ENCODE measurements around the gene YBEY. TPM values are rescaled to one million over a fixed set of nuclear protein-coding genes. Genes with fewer than 3 reads are reported as not detected.

The YBEY gene
- total and polyA plus RNA-seq, 2 of the 8 experiments (the other 6 are each of a cell fraction or from before 2014, with no cell fraction given) = 26.9 to 31.9 TPM

- ChIA-PET CTCF (ENCODE audit: partially characterized antibody) (no interaction called here), POLR2A (ENCODE audit: partially characterized antibody) (interaction anchor here (1.4 to 3.9 kb wide), 3 partner anchors 9 to 14 kb away, joined by 3 to 13 read pairs (median 6); no protein-coding TSS in a partner anchor)
- Histone ChIP-seq H3K79me2 (ENCODE audit: control insufficient read depth in 1 of 2, insufficient read depth in 2 of 2, low read length in 2 of 2) (no peaks in the 10 kb centered on the region), H3K18ac (ENCODE audit: extremely low read depth, low read length) (no peak overlapping the region), H3K4me2 (ENCODE audit: insufficient read depth in 1 of 2, low read depth in 2 of 2, low read length in 2 of 2) (no peak overlapping the region), H4K91ac (replicated peaks; ENCODE audit: insufficient read length, low read length) (no peak overlapping the region), H2AFZ (ENCODE audit: low read length) (no peak overlapping the region), H3K9me3 (ENCODE audit: insufficient read depth in 2 of 2, low read depth in 1 of 2, low read length in 1 of 2) (no peaks in the 10 kb centered on the region; a peak in 1 of 4 replicates), H3K23me2 (ENCODE audit: low read depth, low read length) (peaks cover 6% of the 10 kb centered on the region; the same call in 1 of the 2 replicates), H3K23ac (ENCODE audit: insufficient read length) (no peak overlapping the region), H2BK15ac (ENCODE audit: low read length) (no peak overlapping the region), H3K56ac (replicated peaks; ENCODE audit: insufficient read length, low read depth, low read length) (no peak overlapping the region), H3K36me3 (ENCODE audit: control insufficient read depth in 2 of 4, insufficient read depth in 4 of 4, low read length in 3 of 4) (peaks cover 2 to 36% (median 15%) of the 10 kb centered on the region in 4 experiments; a peak in 6 of 8 replicates), H2BK12ac (ENCODE audit: low read depth, low read length) (no peak overlapping the region), H3K4me3 (ENCODE audit: extremely low read depth in 1 of 4, insufficient read depth in 2 of 4, low read depth in 3 of 4, low read length in 4 of 4) (no peak overlapping the region), H3K14ac (ENCODE audit: insufficient read length) (no peak overlapping the region), H3K9ac (replicated peaks in 1 of 4; ENCODE audit: extremely low read depth in 1 of 4, low read depth in 3 of 4, low read length in 3 of 4) (no peak overlapping the region; a peak in 1 of 7 replicates), H2AK5ac (ENCODE audit: low read depth, low read length) (no peak overlapping the region), H4K8ac (ENCODE audit: extremely low read depth, insufficient read depth, low read length) (no peak overlapping the region), H2BK20ac (ENCODE audit: low read length) (no peak overlapping the region), H4K20me1 (replicated peaks in 1 of 2; ENCODE audit: control insufficient read depth in 1 of 2, insufficient read depth in 2 of 2, low read length in 2 of 2) (peaks cover 0 to 6% of the 10 kb centered on the region in 2 experiments), H3K79me1 (ENCODE audit: low read depth, low read length) (no peaks in the 10 kb centered on the region), H3K4me1 (replicated peaks in 1 of 4; ENCODE audit: control insufficient read depth in 3 of 4, insufficient read depth in 4 of 4, low read length in 3 of 4) (no peaks in the 10 kb centered on the region), H2BK5ac (ENCODE audit: low read depth, low read length) (no peak overlapping the region), H3K27me3 (replicated peaks in 1 of 4; ENCODE audit: control insufficient read depth in 3 of 4, extremely low read depth in 1 of 4, insufficient read depth in 3 of 4, low read length in 3 of 4) (no peaks in the 10 kb centered on the region), H3K4ac (replicated peaks; ENCODE audit: insufficient read length, low read depth, low read length) (no peak overlapping the region), H4K5ac (ENCODE audit: insufficient read length, low read depth, low read length) (no peak overlapping the region), H3K27ac (ENCODE audit: low read depth, low read length) (no peak overlapping the region), H2BK120ac (replicated peaks; ENCODE audit: low read depth, low read length) (no peak overlapping the region)
- DNase-seq (ENCODE audit: low read depth in 1 of 2, low spot score in 2 of 2) (no peak), FAIRE-seq (no peak)
- 100% methylated on average over 2 of the region's 2 CpGs; no CpG with 5 or more reads in 1 of the 2 experiments for WGBS, 2 experiments (ENCODE audit: extremely low coverage in 1 of 2, insufficient coverage in 1 of 2, insufficient read length in 1 of 2, insufficient replicate concordance in 2 of 2, low coverage in 1 of 2, low lambda C conversion rate in 2 of 2, missing lambda C conversion rate in 1 of 2)
- TF ChIP-seq RAD21 (IDR thresholded peaks at IDR 0.05 in 1 of 2, conservative IDR thresholded peaks at IDR 0.05 in 1 of 2; ENCODE audit: low read depth in 2 of 2, low read length in 2 of 2) = no peak
- no peak for TF ChIP-seq BRCA1 (IDR thresholded peaks at IDR 0.05; ENCODE audit: low read depth, low read length)
- TF ChIP-seq CEBPB (IDR thresholded peaks at IDR 0.05; ENCODE audit: low read depth, low read length) = no peak
- TF ChIP-seq CBX5 (IDR thresholded peaks at IDR 0.05; ENCODE audit: low read depth, low read length) = no peak
- no peak for TF ChIP-seq RXRA (IDR thresholded peaks at IDR 0.05; ENCODE audit: insufficient read depth, low read depth, low read length)
- TF ChIP-seq POLR2AphosphoS5 (IDR thresholded peaks at IDR 0.05; ENCODE audit: low read depth, low read length) = no peak
- no peak for TF ChIP-seq KDM4A (IDR thresholded peaks at IDR 0.05; ENCODE audit: low read depth, low read length, severe bottlenecking)
- TF ChIP-seq USF2 (IDR thresholded peaks at IDR 0.05; ENCODE audit: low read length) = no peak
- no peak for TF ChIP-seq CBX8 (IDR thresholded peaks at IDR 0.05; ENCODE audit: borderline replicate concordance, low read depth, low read length)
- TF ChIP-seq FOSL1 (IDR thresholded peaks at IDR 0.05; ENCODE audit: insufficient read depth, low read depth, low read length) = no peak
- no peak for TF ChIP-seq CHD2 (IDR thresholded peaks at IDR 0.05; ENCODE audit: low read length)
- TF ChIP-seq ASH2L (IDR thresholded peaks at IDR 0.05; ENCODE audit: low read length) = no peak
- no peak for TF ChIP-seq HDAC2 (IDR thresholded peaks at IDR 0.05; ENCODE audit: borderline replicate concordance in 1 of 2, low read depth in 2 of 2, low read length in 2 of 2)
Measured at GRCh38 chr21:46308431-46308830, 22.3 kb downstream of the YBEY start.

Measured in H1 (cell line).